ENCODE data around the gene COL23A1.
"Not testable (repeated sequence)": the region's sequence is repeated elsewhere in the genome, so short reads cannot be mapped to it uniquely, and the experiment has no call there.

Gene COL23A1

GRCh38 chr5:178247481-178248456, 342.4 kb downstream of the COL23A1 start:
- TF ChIP-seq POLR2A (IDR thresholded peaks at IDR 0.05; ENCODE audit: low read length), result no peak
- no peak for TF ChIP-seq GATA1 (IDR thresholded peaks at IDR 0.05; ENCODE audit: low read depth, low read length)
- DNase-seq, result no peak

DNA sequence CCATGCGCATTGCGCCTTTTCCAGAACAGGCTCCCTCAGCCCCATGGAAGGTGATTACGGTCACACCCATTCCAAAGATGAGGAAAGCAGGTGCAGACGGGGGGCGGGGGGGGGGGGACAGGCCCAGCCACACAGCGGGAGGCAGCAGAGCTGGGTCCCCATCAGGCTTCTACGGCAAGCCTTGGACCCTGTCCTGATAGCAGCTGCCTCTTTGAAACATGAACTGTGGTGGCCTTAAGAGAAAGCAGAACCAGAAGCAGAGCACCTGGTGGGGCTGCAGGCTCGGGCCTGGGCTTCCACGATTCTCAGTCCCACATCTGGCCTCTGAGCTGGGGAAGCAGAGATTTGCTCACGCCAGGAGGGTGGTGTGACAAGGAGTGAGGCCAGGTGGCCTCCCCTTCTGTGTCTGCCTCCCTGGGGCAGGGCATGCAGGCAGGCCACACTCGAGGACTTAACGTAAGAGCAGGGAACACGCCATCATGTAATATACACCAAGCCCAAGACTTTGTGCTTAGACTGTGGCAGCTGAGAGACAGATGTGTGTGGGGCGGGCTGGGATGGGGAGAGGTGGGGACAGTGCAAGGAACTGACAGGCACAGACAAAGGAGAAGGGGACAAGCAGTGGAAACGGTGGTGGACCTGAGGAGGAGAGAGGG, 343.4 kb downstream of the COL23A1 start:
- no peak for DNase-seq
- no peak for TF ChIP-seq GATA1 (IDR thresholded peaks at IDR 0.05; ENCODE audit: low read depth, low read length)
- TF ChIP-seq POLR2A (IDR thresholded peaks at IDR 0.05; ENCODE audit: low read length), result no peak

DNA sequence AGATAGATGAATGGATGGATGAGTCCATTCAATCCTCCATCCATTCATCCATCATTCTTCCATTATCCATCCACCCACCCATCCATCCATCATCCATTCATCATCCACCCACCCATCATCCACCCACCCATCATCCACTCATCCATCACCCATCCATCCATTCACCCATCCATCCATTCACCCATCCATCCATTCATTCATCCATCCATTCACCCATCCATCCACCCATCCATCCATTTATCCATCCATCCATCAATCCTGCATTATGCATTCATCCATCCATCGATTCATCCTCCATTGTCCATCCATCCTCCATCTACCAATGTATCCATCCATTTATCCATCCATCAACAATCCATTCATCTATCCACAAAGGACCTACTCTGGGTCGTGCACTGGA, 344.8 kb downstream of the COL23A1 start:
- TF ChIP-seq POLR2A (IDR thresholded peaks at IDR 0.05; ENCODE audit: low read length) (no peak), GATA1 (IDR thresholded peaks at IDR 0.05; ENCODE audit: low read depth, low read length) (no peak)
- no peak for DNase-seq

- no peak for TF ChIP-seq GATA1 (IDR thresholded peaks at IDR 0.05; ENCODE audit: low read depth, low read length)
- TF ChIP-seq POLR2A (IDR thresholded peaks at IDR 0.05; ENCODE audit: low read length), result no peak
- DNase-seq, result no peak
Observed at GRCh38 chr5:178244576-178244975, 345.6 kb downstream of the COL23A1 start.

GRCh38 chr5:178242416-178242815, 347.8 kb downstream of the COL23A1 start:
- no peak for DNase-seq
- TF ChIP-seq POLR2A (IDR thresholded peaks at IDR 0.05; ENCODE audit: low read length), result no peak
- TF ChIP-seq GATA1 (IDR thresholded peaks at IDR 0.05; ENCODE audit: low read depth, low read length), result no peak

GRCh38 chr5:178241688-178242231, 348.4 kb downstream of the COL23A1 start:
- no peak for DNase-seq
- TF ChIP-seq GATA1 (IDR thresholded peaks at IDR 0.05; ENCODE audit: low read depth, low read length) (no peak), POLR2A (IDR thresholded peaks at IDR 0.05; ENCODE audit: low read length) (no peak)

DNA sequence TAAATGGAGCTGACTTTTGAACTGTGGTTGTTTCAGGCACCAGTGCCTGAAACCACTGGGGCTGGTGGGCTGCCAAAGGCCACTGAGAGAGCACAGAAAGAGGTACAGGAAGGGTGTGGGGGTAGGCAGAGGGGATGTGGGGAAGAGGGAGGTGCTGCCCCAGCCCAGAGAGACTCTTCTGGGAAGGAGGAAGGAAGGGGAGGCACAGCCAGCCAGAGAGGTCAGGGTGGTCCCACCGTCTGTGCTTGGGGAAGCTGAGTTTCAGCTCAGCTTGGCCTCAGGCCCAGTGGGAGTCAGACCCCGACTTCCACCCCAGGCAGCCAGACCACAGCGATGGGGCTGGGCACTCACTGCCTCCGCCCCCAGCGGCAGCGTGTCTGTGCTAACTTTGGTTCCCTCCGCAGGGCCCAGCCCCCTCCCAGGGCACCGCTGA, 348.9 kb downstream of the COL23A1 start:
- TF ChIP-seq GATA1 (IDR thresholded peaks at IDR 0.05; ENCODE audit: low read depth, low read length) (no peak), POLR2A (IDR thresholded peaks at IDR 0.05; ENCODE audit: low read length) (no peak)
- no peak for DNase-seq

- no peak for TF ChIP-seq GATA1 (IDR thresholded peaks at IDR 0.05; ENCODE audit: low read depth, low read length)
- no peak for TF ChIP-seq POLR2A (IDR thresholded peaks at IDR 0.05; ENCODE audit: low read length)
- no peak for DNase-seq
Observed at GRCh38 chr5:178240766-178241165, 349.4 kb downstream of the COL23A1 start.

DNA sequence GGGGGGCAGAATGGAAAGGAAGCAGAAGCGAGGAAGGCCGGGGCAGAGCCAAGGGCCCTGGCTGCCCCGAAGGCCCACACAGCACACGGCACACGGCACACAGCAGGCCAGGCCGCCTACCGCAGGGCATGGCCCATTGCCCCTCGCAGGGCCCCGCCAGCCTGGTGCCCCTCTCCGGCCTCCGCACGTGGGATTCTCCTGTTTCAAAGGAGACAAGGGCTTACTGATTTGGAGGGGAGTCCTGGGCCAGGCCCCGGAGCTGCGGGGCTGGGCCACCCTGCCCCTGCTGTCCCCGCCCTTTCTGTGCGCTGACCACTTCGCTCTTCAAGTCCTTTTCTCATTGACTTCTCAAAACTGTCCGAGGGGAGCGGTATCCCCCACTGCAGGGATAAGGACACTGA, 349.9 kb downstream of the COL23A1 start:
- TF ChIP-seq GATA1 (IDR thresholded peaks at IDR 0.05; ENCODE audit: low read depth, low read length), result no peak
- TF ChIP-seq POLR2A (IDR thresholded peaks at IDR 0.05; ENCODE audit: low read length), result no peak

GRCh38 chr5:178239626-178240301, 350.4 kb downstream of the COL23A1 start:
- not testable (repeated sequence) for DNase-seq

More for the DNA sequence above, 349.9 kb downstream of the COL23A1 start:
- DNase-seq, result no peak

- TF ChIP-seq GATA1 (IDR thresholded peaks at IDR 0.05; ENCODE audit: low read depth, low read length) (no peak), POLR2A (IDR thresholded peaks at IDR 0.05; ENCODE audit: low read length) (no peak)
- DNase-seq, result no peak
Observed at GRCh38 chr5:178238711-178239592, 351.2 kb downstream of the COL23A1 start.

- no peak for TF ChIP-seq POLR2A (IDR thresholded peaks at IDR 0.05; ENCODE audit: low read length)
- no peak for TF ChIP-seq GATA1 (IDR thresholded peaks at IDR 0.05; ENCODE audit: low read depth, low read length)
- no peak for DNase-seq
Observed at GRCh38 chr5:178238313-178238635, 351.9 kb downstream of the COL23A1 start.
